Skeletal muscle cell (primary cell): ENCODE data around the gene BICD1.

Experiments used
- DNase-seq: peaks from one replicate; pipeline ENCODE4 v3.0.0-alpha.2; 2010; ENCODE audit warnings: low read depth
- H3K4me3 ChIP-seq: 2 replicates; pipeline ENCODE4 v1.5.1; 2011; ENCODE audit warnings: low read depth, mild to moderate bottlenecking, control low read depth, low read length, moderate library complexity

Gene BICD1

DNA sequence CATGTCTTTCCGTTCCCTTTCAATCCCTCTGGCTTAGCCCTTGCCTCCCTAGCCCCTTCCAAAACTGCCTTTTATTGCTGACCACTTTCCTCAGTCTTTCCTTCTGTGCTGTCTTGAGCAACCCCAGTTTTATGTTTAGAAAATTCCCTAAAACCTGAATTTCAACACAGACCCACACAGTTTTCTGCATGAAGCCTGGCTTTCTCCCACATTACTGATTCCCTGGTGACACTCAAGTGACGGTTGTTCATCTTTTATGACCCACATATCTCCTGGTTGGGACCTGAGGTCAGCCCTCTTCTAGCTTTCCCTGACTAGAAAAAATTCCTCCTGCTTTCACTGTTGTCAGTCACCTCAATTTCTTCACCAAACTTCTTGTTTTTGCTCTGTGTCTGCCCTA is 313.7 kb downstream of the BICD1 start:
- DNase-seq: no peak
- no peak overlapping the region for H3K4me3 ChIP-seq

DNA sequence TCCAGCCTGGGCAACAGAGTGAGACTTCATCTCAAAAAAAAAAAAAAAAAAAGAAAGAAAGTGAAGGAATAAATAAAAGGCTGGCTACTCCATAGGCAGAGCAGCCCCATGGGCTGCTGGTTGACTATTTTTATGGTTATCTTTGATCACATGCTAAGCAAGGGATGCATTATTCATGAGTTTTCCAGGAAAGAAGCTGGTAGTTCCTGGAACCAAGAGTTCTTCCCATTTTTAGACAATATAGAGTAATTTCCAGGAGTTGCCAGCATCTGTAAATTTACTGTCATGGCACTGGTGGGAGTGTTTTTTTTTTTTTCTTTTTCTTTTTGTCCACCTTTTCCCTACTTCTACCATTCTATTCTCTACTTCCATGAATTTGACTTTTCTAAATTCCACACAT is 316.9 kb downstream of the BICD1 start:
- no peak overlapping the region for H3K4me3 ChIP-seq
- DNase-seq: no peak

DNA sequence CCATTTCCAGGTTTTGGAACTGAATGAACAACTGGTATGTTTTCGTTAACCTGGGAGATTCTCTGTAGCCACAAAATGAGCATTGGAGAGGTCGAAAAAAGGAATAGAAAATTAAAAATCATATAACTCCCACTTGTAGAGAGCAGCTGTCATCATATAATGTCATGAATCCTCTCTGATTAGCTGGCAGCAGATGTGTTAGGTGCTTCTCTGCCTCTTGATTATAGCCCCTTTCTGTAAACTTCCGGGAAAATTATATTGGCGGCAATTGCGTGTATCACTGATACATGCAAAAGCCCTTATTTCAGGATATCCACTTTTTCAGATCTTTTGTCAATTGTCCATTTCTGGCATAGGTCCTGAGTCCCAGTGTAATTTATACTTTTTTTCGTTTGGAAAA is 324.4 kb downstream of the BICD1 start:
- no peak for DNase-seq
- no peak overlapping the region for H3K4me3 ChIP-seq
